ENCODE measurements around the gene AGBL5. TPM values are rescaled to one million over a fixed set of nuclear protein-coding genes. Genes with fewer than 3 reads are reported as not detected.

Gene AGBL5
- total RNA-seq, 2 experiments from 2014 or later: 12.2 to 16.4 TPM

GRCh38 chr2:27076323-27076722 lies 24.9 kb downstream of the AGBL5 start:
- DNase-seq (no peak), ATAC-seq (no peak)
- Mint-ChIP-seq H3K27ac (peak overlapping the region; percentile 44), H3K4me1 (ENCODE audit: low read depth) (peaks cover 56% of the 10 kb centered on the region), H3K9me3 (no peaks in the 10 kb centered on the region), H3K4me3 (no peak overlapping the region), H3K27me3 (no peaks in the 10 kb centered on the region), H3K36me3 (ENCODE audit: low read depth) (no peaks in the 10 kb centered on the region)
- TF ChIP-seq CTCF (IDR thresholded peaks at IDR 0.05): no peak
- intact Hi-C loops (cut with micrococcal nuclease): no loop called here
- ChIA-PET POLR2A (interaction anchor here (1.4 to 1.8 kb wide), 2 partner anchors 9 to 25 kb away, joined by 5 to 8 read pairs; partner anchors contain the start of gene AGBL5), CTCF (interaction anchor here (1.0 kb wide), 1 partner anchor 9 kb away, joined by 3 read pairs; no protein-coding TSS in a partner anchor)

GRCh38 chr2:27077231-27077630 lies 25.8 kb downstream of the AGBL5 start:
- TF ChIP-seq CTCF (IDR thresholded peaks at IDR 0.05): no peak
- no peak for DNase-seq
- ChIA-PET CTCF (interaction anchor here (1.0 kb wide), 1 partner anchor 8 kb away, joined by 3 read pairs; no protein-coding TSS in a partner anchor), POLR2A (interaction anchor here (1.4 to 1.8 kb wide), 2 partner anchors 8 to 26 kb away, joined by 5 to 8 read pairs; partner anchors contain the start of gene AGBL5)
- peak overlapping the region; percentile 63 for H3K27ac Mint-ChIP-seq
- no peak overlapping the region for H3K4me3 Mint-ChIP-seq
- H3K36me3 Mint-ChIP-seq (ENCODE audit: low read depth): no peaks in the 10 kb centered on the region
- no peak for ATAC-seq
- no peaks in the 10 kb centered on the region for H3K9me3 Mint-ChIP-seq
- H3K27me3 Mint-ChIP-seq: no peaks in the 10 kb centered on the region
- intact Hi-C loops (cut with micrococcal nuclease): no loop called here
- H3K4me1 Mint-ChIP-seq (ENCODE audit: low read depth): peaks cover 58% of the 10 kb centered on the region

- Mint-ChIP-seq H3K4me1 (ENCODE audit: low read depth) (peaks cover 47% of the 10 kb centered on the region), H3K27ac (peak within 1 kb of the TSS; percentile 48), H3K27me3 (no peaks in the 10 kb centered on the region), H3K36me3 (ENCODE audit: low read depth) (no peaks in the 10 kb centered on the region), H3K4me3 (no peak within 1 kb of the TSS), H3K9me3 (no peaks in the 10 kb centered on the region)
- ChIA-PET POLR2A (interaction anchor here (1.0 to 1.8 kb wide), 2 partner anchors 7 to 28 kb away, joined by 5 read pairs; partner anchors contain the start of gene AGBL5), CTCF (no interaction called here)
- no peak for TF ChIP-seq CTCF (IDR thresholded peaks at IDR 0.05)
- DNase-seq (no peak), ATAC-seq (no peak)
- intact Hi-C loops (cut with micrococcal nuclease): no loop called here
These were observed 27.1 kb downstream of the AGBL5 start, which contains the start of gene EMILIN1 for GRCh38 chr2:27078267-27079194. EMILIN1 (plus strand) TSS chr2:27078615; CDS start chr2:27079066, 451 bp downstream.

GRCh38 chr2:27079233-27080139 lies 28.0 kb downstream of the AGBL5 start:
- H3K27ac Mint-ChIP-seq: peak overlapping the region; percentile 97
- H3K36me3 Mint-ChIP-seq (ENCODE audit: low read depth): no peaks in the 10 kb centered on the region
- intact Hi-C loops (cut with micrococcal nuclease): no loop called here
- no peak overlapping the region for H3K4me3 Mint-ChIP-seq
- no peaks in the 10 kb centered on the region for H3K27me3 Mint-ChIP-seq
- DNase-seq (no peak), ATAC-seq (no peak)
- peaks cover 38% of the 10 kb centered on the region for H3K4me1 Mint-ChIP-seq (ENCODE audit: low read depth)
- ChIA-PET CTCF (interaction anchor here (1.7 to 4.1 kb wide), 2 partner anchors 7 to 55 kb away, joined by 6 to 26 read pairs; partner anchors contain the start of genes OST4 and PREB), POLR2A (interaction anchor here (0.6 to 1.0 kb wide), 2 partner anchors 29 kb away, joined by 3 to 5 read pairs; partner anchors contain the start of gene AGBL5)
- TF ChIP-seq CTCF (IDR thresholded peaks at IDR 0.05): no peak
- H3K9me3 Mint-ChIP-seq: no peaks in the 10 kb centered on the region
